Cardiac fibroblast (primary cell): ENCODE results near the gene ALDH1L1.

Experiments used
- DNase-seq, 2 donors: peaks; one replicate each; pipeline versions ENCODE4 v3.0.0 to v3.0.0-alpha.2; 2010; ENCODE audit warnings: low read depth in 2 of 2
- H3K4me3 ChIP-seq, 2 donors: replicated peaks in 1 of 2; 1 replicate in 1 of 2; 2 replicates in 1 of 2; pipeline ENCODE4 v1.5.1; 2011; ENCODE audit warnings: low read depth in 2 of 2, low read length in 2 of 2, mild to moderate bottlenecking in 2 of 2, moderate library complexity in 1 of 2
- TF ChIP-seq, protein P1 (sequence below): IDR thresholded peaks from one replicate; pipeline ENCODE4 v1.5.1; 2011; ENCODE audit warnings: low read depth, mild to moderate bottlenecking, low read length, inconsistent platforms

The ALDH1L1 gene

DNA sequence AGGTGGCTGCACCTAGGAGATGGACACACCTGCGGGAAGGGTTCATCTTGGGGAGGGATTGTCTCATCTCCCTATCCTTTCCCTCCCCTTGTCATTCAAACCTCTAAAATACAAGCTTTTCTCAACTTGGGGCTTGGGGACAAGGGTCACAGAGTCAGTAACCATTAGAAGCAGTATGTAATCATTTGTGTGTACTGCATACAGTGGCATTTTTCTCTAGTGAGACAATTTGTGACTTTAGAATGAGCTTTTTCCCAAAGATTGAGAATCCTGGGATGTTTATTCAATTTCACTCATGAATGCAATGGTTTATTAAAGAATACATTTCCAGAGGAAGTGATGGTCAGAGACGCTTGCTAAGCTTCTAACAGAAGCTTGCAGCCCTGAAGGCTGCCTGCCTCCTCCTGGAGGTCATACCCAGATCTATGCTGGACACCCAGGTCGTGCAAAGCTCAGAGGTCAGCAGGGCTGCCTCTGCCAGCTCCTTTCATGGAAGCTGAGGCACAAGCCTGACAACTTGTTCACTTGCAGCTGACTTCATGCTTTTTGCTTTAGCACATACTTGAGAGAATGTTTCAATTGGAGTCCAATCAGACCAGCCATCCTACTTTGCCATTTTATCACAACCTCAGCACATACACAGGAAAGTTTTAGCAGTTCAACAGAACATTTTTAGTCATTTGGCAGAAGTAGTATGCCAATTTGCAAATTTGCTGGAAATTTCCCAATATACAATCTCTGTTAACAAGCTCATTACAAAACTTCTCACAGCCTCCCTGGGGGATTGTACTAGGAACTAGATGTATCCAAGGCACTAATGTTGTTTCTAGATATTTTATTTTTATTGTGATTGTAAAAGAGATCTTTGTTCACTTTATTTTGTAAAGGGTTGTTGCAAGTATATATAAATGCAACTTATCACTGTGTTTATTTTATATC, 25.6 kb upstream of the ALDH1L1 start:
- TF ChIP-seq, protein P1, sequence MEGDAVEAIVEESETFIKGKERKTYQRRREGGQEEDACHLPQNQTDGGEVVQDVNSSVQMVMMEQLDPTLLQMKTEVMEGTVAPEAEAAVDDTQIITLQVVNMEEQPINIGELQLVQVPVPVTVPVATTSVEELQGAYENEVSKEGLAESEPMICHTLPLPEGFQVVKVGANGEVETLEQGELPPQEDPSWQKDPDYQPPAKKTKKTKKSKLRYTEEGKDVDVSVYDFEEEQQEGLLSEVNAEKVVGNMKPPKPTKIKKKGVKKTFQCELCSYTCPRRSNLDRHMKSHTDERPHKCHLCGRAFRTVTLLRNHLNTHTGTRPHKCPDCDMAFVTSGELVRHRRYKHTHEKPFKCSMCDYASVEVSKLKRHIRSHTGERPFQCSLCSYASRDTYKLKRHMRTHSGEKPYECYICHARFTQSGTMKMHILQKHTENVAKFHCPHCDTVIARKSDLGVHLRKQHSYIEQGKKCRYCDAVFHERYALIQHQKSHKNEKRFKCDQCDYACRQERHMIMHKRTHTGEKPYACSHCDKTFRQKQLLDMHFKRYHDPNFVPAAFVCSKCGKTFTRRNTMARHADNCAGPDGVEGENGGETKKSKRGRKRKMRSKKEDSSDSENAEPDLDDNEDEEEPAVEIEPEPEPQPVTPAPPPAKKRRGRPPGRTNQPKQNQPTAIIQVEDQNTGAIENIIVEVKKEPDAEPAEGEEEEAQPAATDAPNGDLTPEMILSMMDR: no peak
- DNase-seq: peak; percentile 43 to 87
- H3K4me3 ChIP-seq: no peak overlapping the region

DNA sequence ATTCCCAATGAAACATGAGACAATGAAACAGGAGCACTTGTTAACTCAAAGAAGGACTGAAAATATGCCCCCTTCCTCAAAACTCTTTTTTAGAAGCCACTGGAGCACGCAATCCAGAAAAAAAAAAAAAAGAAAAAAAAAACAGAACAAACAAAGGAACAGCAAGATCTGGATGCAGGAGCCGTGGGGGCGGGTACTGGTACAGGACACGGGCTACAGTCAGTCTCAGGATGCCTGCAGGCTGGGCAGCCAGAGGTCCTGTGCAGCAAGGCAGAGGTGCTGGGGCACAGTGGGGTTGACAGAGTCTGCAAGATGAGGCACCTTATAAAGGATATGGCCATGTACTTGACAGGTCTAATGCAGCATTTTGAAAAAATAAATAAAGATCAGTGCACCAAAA, 22.3 kb upstream of the ALDH1L1 start:
- TF ChIP-seq, protein P1: no peak
- no peak for DNase-seq
- no peak overlapping the region for H3K4me3 ChIP-seq

DNA sequence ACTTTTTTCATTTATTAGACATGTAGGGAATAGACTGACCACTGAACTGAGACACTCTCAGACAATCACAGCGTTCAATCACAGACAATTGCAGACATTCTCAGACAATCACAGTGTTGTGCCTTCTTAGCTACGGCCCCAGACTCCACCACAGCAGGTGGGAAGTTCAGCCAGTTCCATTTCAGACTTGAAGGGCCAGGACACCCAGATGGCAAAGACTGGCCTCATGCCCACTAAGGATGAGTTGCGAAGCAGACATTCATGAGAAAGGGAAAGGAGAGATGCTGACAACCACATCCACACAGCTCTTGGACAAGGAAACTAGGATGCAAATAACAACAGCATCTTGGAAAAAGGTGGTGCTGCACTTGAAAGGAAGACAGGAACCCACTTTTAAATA, 21.9 kb upstream of the ALDH1L1 start:
- DNase-seq: no peak
- TF ChIP-seq, protein P1: no peak
- H3K4me3 ChIP-seq: no peak overlapping the region

DNA sequence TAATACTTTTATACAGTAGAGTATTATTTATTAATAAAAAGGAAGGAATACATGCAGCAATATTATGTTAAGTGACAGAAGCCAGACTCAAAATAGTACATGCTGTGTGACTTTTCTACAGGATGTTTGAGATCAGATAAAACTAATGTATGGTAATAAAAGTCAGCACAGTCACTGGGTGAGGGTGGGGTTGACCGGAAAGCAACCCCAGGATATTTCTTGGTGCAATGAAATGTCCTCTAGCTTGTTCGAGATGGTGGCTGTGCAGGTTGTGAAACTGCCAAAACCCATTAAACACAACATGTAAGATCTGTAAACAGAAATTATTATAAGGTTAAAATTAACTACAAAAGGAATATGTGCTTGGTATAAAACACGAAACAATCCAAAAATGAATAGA, 20.8 kb upstream of the ALDH1L1 start:
- H3K4me3 ChIP-seq: no peak overlapping the region
- no peak for DNase-seq
- TF ChIP-seq, protein P1: no peak

DNA sequence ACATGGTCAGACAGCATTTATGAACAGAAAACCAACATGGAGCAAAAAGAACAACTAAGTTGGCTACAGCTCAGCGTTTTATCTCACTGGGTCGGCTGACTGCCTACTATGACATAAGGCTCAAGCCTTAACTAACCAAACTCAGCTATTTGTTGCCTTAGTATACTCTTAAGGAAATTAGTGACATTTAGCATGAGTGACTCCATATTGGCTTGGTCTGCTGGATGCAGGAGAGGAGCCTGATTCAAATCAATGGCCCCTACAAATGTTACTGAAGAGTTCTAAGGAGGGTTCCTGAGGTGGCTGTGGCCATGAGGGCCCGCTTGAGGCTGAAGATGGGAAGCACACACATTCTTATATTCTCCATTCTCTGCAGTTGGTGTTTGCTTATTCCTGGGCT, 20.1 kb upstream of the ALDH1L1 start:
- TF ChIP-seq, protein P1: no peak
- DNase-seq: peak in 1 of 2 donors; percentile 42

DNA sequence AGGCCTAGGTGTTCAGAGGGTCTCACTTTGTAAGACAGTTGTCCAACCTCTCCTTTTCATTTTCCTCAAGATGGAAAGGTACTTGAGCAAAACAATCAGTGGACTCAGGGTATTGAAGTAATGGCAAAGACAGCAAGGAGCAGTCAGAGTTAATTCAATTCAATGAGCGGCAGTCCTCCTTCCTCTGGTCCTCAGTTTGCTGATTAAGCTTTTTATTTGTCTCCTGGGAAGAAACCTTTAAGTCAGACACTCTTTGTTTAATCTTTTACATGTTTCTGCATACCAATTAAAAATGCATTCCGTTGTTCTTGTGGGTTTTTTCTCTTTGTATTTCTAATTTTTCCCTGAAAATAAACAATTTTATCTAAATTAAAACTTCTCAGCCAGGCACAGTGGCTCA, 18.9 kb upstream of the ALDH1L1 start:
- TF ChIP-seq, protein P1: no peak
- DNase-seq: no peak
- H3K4me3 ChIP-seq: no peak overlapping the region

More for the DNA sequence above, 20.1 kb upstream of the ALDH1L1 start:
- H3K4me3 ChIP-seq: no peak overlapping the region
